MM.1S (cell line): ENCODE data around the gene IL13.

Experiments used
- DNase-seq: peaks from one replicate; pipeline ENCODE4 v3.0.0-alpha.2; 2015
- H2AFZ ChIP-seq: fragments of 300-600 bp; sonication (generic); 2 replicates; pipeline ENCODE4 v1.6.0; 2016; ENCODE audit warnings: antibody characterized with exemption, low read length
- H3F3A ChIP-seq: fragments of 300-600 bp; sonication (generic); 2 replicates; pipeline ENCODE4 v1.6.1; 2016; ENCODE audit warnings: mild to moderate bottlenecking, antibody characterized with exemption, low read length, moderate library complexity, mixed read lengths; ENCODE audit not compliant: insufficient read depth
- H3K27ac ChIP-seq: fragments of 300-600 bp; sonication (generic); 2 replicates; pipeline ENCODE4 v1.5.1; 2016; ENCODE audit warnings: mild to moderate bottlenecking, low read length
- H3K27me3 ChIP-seq: fragments of 300-600 bp; sonication (generic); replicated peaks from 2 replicates; pipeline ENCODE4 v1.6.0; 2016; ENCODE audit warnings: low read length; ENCODE audit not compliant: insufficient read depth
- H3K36me3 ChIP-seq: fragments of 300-600 bp; sonication (generic); replicated peaks from 2 replicates; pipeline ENCODE4 v1.6.1; 2016; ENCODE audit warnings: mild to moderate bottlenecking, low read length, mixed read lengths; ENCODE audit not compliant: insufficient read depth
- H3K4me1 ChIP-seq: fragments of 300-600 bp; sonication (generic); 2 replicates; pipeline ENCODE4 v1.6.1; 2016; ENCODE audit warnings: low read length, mixed read lengths
- H3K4me2 ChIP-seq: fragments of 300-600 bp; sonication (generic); 2 replicates; pipeline ENCODE4 v1.6.0; 2016; ENCODE audit warnings: low read depth, low read length
- H3K4me3 ChIP-seq: fragments of 300-600 bp; sonication (generic); 2 replicates; pipeline ENCODE4 v1.5.1; 2016; ENCODE audit warnings: low read length, mixed read lengths
- H3K79me2 ChIP-seq: fragments of 300-600 bp; sonication (generic); 2 replicates; pipeline ENCODE4 v1.6.1; 2016; ENCODE audit warnings: mixed run types, low read length, mixed read lengths
- H3K9ac ChIP-seq: fragments of 300-600 bp; sonication (generic); 2 replicates; pipeline ENCODE4 v1.6.1; 2016; ENCODE audit warnings: low read length, mixed read lengths
- H3K9me2 ChIP-seq: fragments of 300-600 bp; sonication (generic); replicated peaks from 2 replicates; pipeline ENCODE4 v1.6.1; 2016; ENCODE audit warnings: mild to moderate bottlenecking, low read length, mixed read lengths; ENCODE audit not compliant: insufficient read depth
- H3K9me3 ChIP-seq: fragments of 300-600 bp; sonication (generic); replicated peaks from 2 replicates; pipeline ENCODE4 v1.6.1; 2016; ENCODE audit warnings: mild to moderate bottlenecking, low read length, mixed read lengths; ENCODE audit not compliant: insufficient read depth
- H4K20me1 ChIP-seq: fragments of 300-600 bp; sonication (generic); 2 replicates; pipeline ENCODE4 v1.6.1; 2016; ENCODE audit warnings: mild to moderate bottlenecking, low read length, moderate library complexity, mixed read lengths; ENCODE audit not compliant: insufficient read depth
- CTCF ChIP-seq: fragments of 300-600 bp; sonication (generic); IDR thresholded peaks from 2 replicates; pipeline ENCODE4 v1.5.1; 2016; ENCODE audit warnings: antibody characterized with exemption, low read length, mixed read lengths
- EZH2 ChIP-seq: fragments of 300-600 bp; sonication (generic); optimal IDR thresholded peaks from 2 replicates; pipeline ENCODE3; 2017; ENCODE audit warnings: low read depth, mild to moderate bottlenecking, antibody characterized with exemption, low read length, mixed read lengths
- EZH2phosphoT487 ChIP-seq: fragments of 300-600 bp; sonication (generic); IDR thresholded peaks from 2 replicates; pipeline ENCODE4 v1.6.1; 2018; ENCODE audit warnings: antibody characterized with exemption, low read length

Gene IL13

GRCh38 chr5:132692632-132692967 lies 34.6 kb downstream of the IL13 start:
- Histone ChIP-seq H3K27ac (no peak overlapping the region), H3K9me2 (no peaks in the 10 kb centered on the region), H3K9ac (no peak overlapping the region), H3K36me3 (no peaks in the 10 kb centered on the region), H3F3A (no peaks in the 10 kb centered on the region), H3K4me3 (no peak overlapping the region), H2AFZ (no peak overlapping the region), H4K20me1 (no peaks in the 10 kb centered on the region), H3K27me3 (no peaks in the 10 kb centered on the region), H3K9me3 (no peaks in the 10 kb centered on the region), H3K4me2 (no peak overlapping the region), H3K79me2 (no peaks in the 10 kb centered on the region), H3K4me1 (peaks cover 5% of the 10 kb centered on the region; the same call in 1 of the 2 replicates)
- no peak for DNase-seq
- TF ChIP-seq CTCF (no peak), EZH2phosphoT487 (no peak), EZH2 (no peak)

GRCh38 chr5:132695956-132696355 lies 38.0 kb downstream of the IL13 start:
- H3K9ac ChIP-seq, result no peak overlapping the region
- H3K4me1 ChIP-seq, result peaks cover 5% of the 10 kb centered on the region; the same call in 1 of the 2 replicates
- H3K79me2 ChIP-seq, result no peaks in the 10 kb centered on the region
- no peak overlapping the region for H2AFZ ChIP-seq
- H3F3A ChIP-seq, result no peaks in the 10 kb centered on the region
- TF ChIP-seq EZH2phosphoT487 (no peak), CTCF (no peak), EZH2 (no peak)
- no peak overlapping the region for H3K4me2 ChIP-seq
- H3K4me3 ChIP-seq, result no peak overlapping the region
- H3K9me2 ChIP-seq, result no peaks in the 10 kb centered on the region
- no peaks in the 10 kb centered on the region; the same call in 1 of the 2 replicates for H3K36me3 ChIP-seq
- H4K20me1 ChIP-seq, result no peaks in the 10 kb centered on the region
- H3K27me3 ChIP-seq, result no peaks in the 10 kb centered on the region
- no peak overlapping the region for H3K27ac ChIP-seq
- no peaks in the 10 kb centered on the region for H3K9me3 ChIP-seq
- no peak for DNase-seq

GRCh38 chr5:132704875-132705274 lies 46.9 kb downstream of the IL13 start:
- H3K79me2 ChIP-seq, result no peaks in the 10 kb centered on the region
- H3K9ac ChIP-seq, result no peak overlapping the region
- H4K20me1 ChIP-seq, result no peaks in the 10 kb centered on the region
- TF ChIP-seq CTCF (no peak), EZH2phosphoT487 (no peak), EZH2 (no peak)
- H3K27ac ChIP-seq, result no peak overlapping the region
- no peak for DNase-seq
- H3K4me2 ChIP-seq, result no peak overlapping the region
- H3F3A ChIP-seq, result no peaks in the 10 kb centered on the region
- no peak overlapping the region for H3K4me3 ChIP-seq
- H3K9me3 ChIP-seq, result no peaks in the 10 kb centered on the region
- 0 out of 2 replicates have a peak, but pooled peaks cover 3% of the 10 kb centered on the region for H3K36me3 ChIP-seq
- H3K27me3 ChIP-seq, result no peaks in the 10 kb centered on the region
- H2AFZ ChIP-seq, result no peak overlapping the region
- no peaks in the 10 kb centered on the region for H3K9me2 ChIP-seq
- no peaks in the 10 kb centered on the region for H3K4me1 ChIP-seq

- no peak overlapping the region for H3K4me2 ChIP-seq
- H3K36me3 ChIP-seq, result no peaks in the 10 kb centered on the region
- no peaks in the 10 kb centered on the region for H3K4me1 ChIP-seq
- no peaks in the 10 kb centered on the region for H4K20me1 ChIP-seq
- no peak overlapping the region for H3K9ac ChIP-seq
- no peak overlapping the region for H2AFZ ChIP-seq
- no peak overlapping the region for H3K27ac ChIP-seq
- no peak for DNase-seq
- TF ChIP-seq EZH2phosphoT487 (no peak), CTCF (no peak), EZH2 (no peak)
- H3K9me2 ChIP-seq, result no peaks in the 10 kb centered on the region
- no peak overlapping the region for H3K4me3 ChIP-seq
- no peaks in the 10 kb centered on the region for H3K27me3 ChIP-seq
- H3K79me2 ChIP-seq, result no peaks in the 10 kb centered on the region
- H3K9me3 ChIP-seq, result no peaks in the 10 kb centered on the region
- H3F3A ChIP-seq, result no peaks in the 10 kb centered on the region
These were observed 50.7 kb downstream of the IL13 start for GRCh38 chr5:132708645-132709044.
